Transverse colon (tissue), 4 donors: ENCODE measurements around the gene SLC25A17. TPM values are rescaled to one million over a fixed set of nuclear protein-coding genes. Genes with fewer than 3 reads are reported as not detected.
A peak's percentile ranks its signal among the peaks of the same experiment; 100 is the strongest.

ENCODE experiments used
- DNase-seq: peaks from one replicate; pipeline ENCODE4 v3.0.0-alpha.2; 2019
- H3K27ac ChIP-seq, 4 donors: fragments of 200-600 bp; sonication (generic); 2 replicates each; pipeline ENCODE4 v1.5.1; 2016 to 2018; ENCODE audit warnings: inconsistent platforms in 4 of 4
- H3K27me3 ChIP-seq: fragments of 200-600 bp; sonication (generic); 2 replicates; pipeline ENCODE4 v1.5.1; 2017; ENCODE audit warnings: inconsistent platforms
- H3K36me3 ChIP-seq, 4 donors: fragments of 200-600 bp; sonication (generic); 2 replicates each; pipeline ENCODE4 v1.5.1; 2017 to 2019; ENCODE audit warnings: inconsistent platforms in 4 of 4
- H3K4me1 ChIP-seq, 4 donors: fragments of 200-600 bp; sonication (generic); 2 replicates each; pipeline ENCODE4 v1.5.1; 2017 to 2020; ENCODE audit warnings: inconsistent platforms in 4 of 4
- H3K4me3 ChIP-seq, 4 donors: fragments of 200-600 bp; sonication (generic); 1 replicate in 1 of 4; 2 replicates in 3 of 4; pipeline versions ENCODE4 v1.5.1 to v1.6.1; 2017 to 2019; ENCODE audit warnings: inconsistent platforms in 4 of 4
- H3K9me3 ChIP-seq, 2 donors: fragments of 200-600 bp; sonication (generic); 2 replicates each; pipeline ENCODE4 v1.5.1; 2017 to 2019; ENCODE audit warnings: inconsistent platforms in 2 of 2
- CTCF ChIP-seq, 5 experiments: fragments of 200-600 bp in 3 of 5; fragments of 450-650 bp in 2 of 5; sonication (generic) in 3 of 5; IDR thresholded peaks; 1 replicate in 2 of 5; 2 replicates in 3 of 5; pipeline ENCODE4 v1.5.1; 2016 to 2017; ENCODE audit warnings: antibody characterized with exemption in 5 of 5, inconsistent platforms in 3 of 5, mild to moderate bottlenecking in 2 of 5, moderate library complexity in 1 of 5
- EP300 ChIP-seq: sonication (generic); formaldehyde crosslinking; IDR thresholded peaks from one replicate; pipeline ENCODE4 v1.6.1; 2017; ENCODE audit warnings: antibody characterized with exemption, low read depth
- POLR2A ChIP-seq: fragments of 450-650 bp; IDR thresholded peaks from one replicate; pipeline ENCODE4 v1.6.1; 2016; ENCODE audit warnings: antibody characterized with exemption, mild to moderate bottlenecking, moderate library complexity
- POLR2AphosphoS5 ChIP-seq, 3 donors: sonication (generic); formaldehyde crosslinking; IDR thresholded peaks; one replicate each; pipeline ENCODE4 v1.6.1; 2016; ENCODE audit warnings: antibody characterized with exemption in 3 of 3
- WGBS, 2 donors: methylation state at CpG; one replicate each; pipeline ENCODE4 v1.1.5; 2018; ENCODE audit warnings: low coverage in 1 of 2; 5-methylcytosine and 5-hydroxymethylcytosine counted together
- in situ Hi-C, 4 donors: fragments of 200-750 bp; cut with MboI; loops; one replicate each; pipeline versions ENCODE4 v1.15.0 to v1.15.1; 2017; ENCODE audit warnings: low sequenced_read_pairs in 3 of 4, low pct_ligation_motif_present in 1 of 4, low pct_unique_long_range_greater_than_20kb in 1 of 4
- intact Hi-C: fragments of 100-400 bp; cut with DNase I; formaldehyde crosslinking; loops from one replicate; pipeline ENCODE4 v1.15.1; 2023; ENCODE audit warnings: low total_unique reads
- total RNA-seq, 4 donors: library from RNA; depleted of rRNA; stranded (reverse); fragments of >200 nt; gene quantifications; one replicate each; pipeline ENCODE4 v1.1.0, GENCODE V29; 2016

The SLC25A17 gene
- total RNA-seq, 4 donors from 2014 or later = 8.0 to 20.2 (median 12.5) TPM

DNA sequence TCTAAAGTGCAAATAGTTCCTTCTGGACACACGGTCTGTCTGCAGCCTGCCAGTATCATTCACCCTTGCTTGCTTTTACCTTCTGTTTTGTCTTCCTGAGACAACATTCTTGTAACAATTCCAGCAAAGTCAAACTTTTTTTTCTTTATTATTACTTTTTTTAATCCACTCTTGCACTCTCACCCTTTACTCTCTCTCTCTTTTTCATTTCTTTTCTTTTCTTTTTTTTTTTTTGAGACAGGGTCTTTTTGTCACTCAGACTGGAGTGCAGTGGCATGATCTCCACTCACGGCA, 86.2 kb downstream of the SLC25A17 start:
- Histone ChIP-seq H3K4me3 (no peak overlapping the region), H3K27me3 (no peaks in the 10 kb centered on the region), H3K27ac (peak overlapping the region; percentile 64 to 79 (median 73)), H3K36me3 (no peaks in the 10 kb centered on the region), H3K4me1 (peaks cover 3 to 32% (median 12%) of the 10 kb centered on the region in 4 donors), H3K9me3 (no peaks in the 10 kb centered on the region)
- TF ChIP-seq CTCF (IDR thresholded peaks at IDR 0.05) (peak in 1 of 5 experiments; percentile 25), POLR2AphosphoS5 (IDR thresholded peaks at IDR 0.05) (no peak)
- no peak for DNase-seq
- in situ Hi-C loops (no loop called here), intact Hi-C loops (no loop called here)
- 19 to 50% methylated on average over 2 of the region's 2 CpGs for WGBS, 2 donors

DNA sequence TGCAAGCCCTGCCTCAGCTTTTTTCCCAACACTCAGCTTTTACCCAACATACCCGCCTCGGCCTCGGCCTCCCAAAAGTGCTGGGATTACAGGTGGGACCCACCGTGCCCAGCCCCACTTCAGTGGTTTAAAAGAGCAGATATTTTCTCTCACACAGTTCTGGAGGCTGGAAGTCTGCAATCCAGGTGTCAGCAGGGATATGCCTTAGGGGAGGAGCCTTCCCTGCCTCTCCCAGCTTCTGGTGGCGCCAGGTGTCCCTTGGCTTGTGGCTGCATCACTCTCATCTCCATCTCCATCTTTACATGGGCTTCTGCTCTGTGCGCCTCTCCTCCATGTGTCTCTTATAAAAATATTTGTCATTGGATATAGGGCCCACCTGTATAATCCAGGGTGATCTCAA, 89.9 kb downstream of the SLC25A17 start:
- intact Hi-C loops (no loop called here), in situ Hi-C loops (no loop called here)

DNA sequence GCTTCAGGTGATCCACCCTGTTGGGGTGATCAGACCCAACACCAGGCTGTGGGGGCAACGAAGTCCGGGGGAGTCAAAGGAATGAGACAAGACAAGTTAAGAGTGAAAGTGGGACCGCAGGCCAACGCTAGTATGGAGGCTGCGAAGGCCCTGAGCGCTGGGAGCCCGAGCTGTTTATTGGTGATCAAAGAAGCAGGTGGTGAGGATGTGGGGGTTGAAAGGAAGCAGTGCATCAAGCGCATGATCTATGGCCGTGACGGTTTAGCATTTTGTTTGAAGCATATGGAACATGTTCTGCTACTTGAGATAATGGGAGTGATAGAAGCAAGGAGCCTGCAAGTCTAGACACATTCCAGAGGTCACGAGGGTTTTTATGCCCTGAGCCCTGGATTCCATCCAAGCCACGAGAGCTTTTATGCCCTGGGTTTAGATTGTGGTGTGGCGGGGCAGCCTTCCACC, 90.4 kb downstream of the SLC25A17 start:
- WGBS, 2 donors = 42% methylated on average over 13 of the region's 13 CpGs; no CpG with 5 or more reads in 1 of the 2 donors
- in situ Hi-C loops = no loop called here
- peak; percentile 54 for DNase-seq

More for the DNA sequence above, 89.9 kb downstream of the SLC25A17 start:
- H3K4me1 ChIP-seq = peaks cover 3 to 36% (median 12%) of the 10 kb centered on the region in 4 donors
- no peak overlapping the region for H3K4me3 ChIP-seq
- no peaks in the 10 kb centered on the region for H3K36me3 ChIP-seq
- H3K27me3 ChIP-seq = no peaks in the 10 kb centered on the region
- no peak for DNase-seq
- no peak overlapping the region for H3K27ac ChIP-seq
- WGBS, 2 donors = 100% methylated on average over 1 to 6 of the region's 6 CpGs
- TF ChIP-seq CTCF (IDR thresholded peaks at IDR 0.05) = no peak
- TF ChIP-seq POLR2AphosphoS5 (IDR thresholded peaks at IDR 0.05) = no peak
- no peak for TF ChIP-seq POLR2A
- H3K9me3 ChIP-seq = no peaks in the 10 kb centered on the region

DNA sequence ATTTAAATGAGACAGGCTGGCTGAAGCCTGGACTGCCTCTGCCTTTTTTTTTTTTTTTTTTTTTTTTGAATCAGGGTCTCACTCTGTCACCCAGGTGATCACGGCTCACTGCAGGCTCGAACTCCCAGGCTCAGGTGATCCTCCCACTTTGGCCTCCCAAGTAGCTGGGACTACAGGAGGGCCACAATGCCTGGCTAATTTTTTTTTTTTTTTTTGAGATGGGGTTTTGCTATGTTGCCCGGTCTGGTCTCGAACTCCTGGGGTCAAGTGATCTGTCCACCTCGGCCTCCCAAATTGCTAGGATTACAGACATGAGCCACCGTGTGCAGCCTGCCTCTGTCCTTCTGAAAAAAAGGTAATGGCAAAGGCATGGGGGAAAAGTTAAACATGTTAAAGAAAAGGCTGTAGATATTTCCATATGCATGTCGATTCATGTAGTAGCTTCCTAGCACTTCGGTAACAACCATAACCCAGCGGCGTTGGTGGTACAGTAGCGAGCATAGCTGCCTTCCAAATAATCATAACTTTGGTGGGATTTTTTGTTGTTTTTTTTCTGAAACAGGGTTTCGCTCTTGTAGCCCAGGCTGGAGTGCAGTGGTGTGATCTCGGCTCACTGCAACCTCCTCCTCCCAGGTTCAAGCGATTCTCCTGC, 91.1 kb downstream of the SLC25A17 start:
- Histone ChIP-seq H3K27me3 (no peaks in the 10 kb centered on the region), H3K4me3 (no peak overlapping the region), H3K36me3 (no peaks in the 10 kb centered on the region), H3K9me3 (no peaks in the 10 kb centered on the region), H3K4me1 (peaks cover 3 to 32% (median 12%) of the 10 kb centered on the region in 4 donors), H3K27ac (no peak overlapping the region)
- in situ Hi-C loops (no loop called here), intact Hi-C loops (no loop called here)
- no peak for TF ChIP-seq EP300
- DNase-seq = no peak
- 93 to 95% methylated on average over 6 to 14 of the region's 14 CpGs for WGBS, 2 donors

More for the DNA sequence above, 90.4 kb downstream of the SLC25A17 start:
- Histone ChIP-seq H3K36me3 (no peaks in the 10 kb centered on the region), H3K4me3 (no peak overlapping the region), H3K27ac (no peak overlapping the region), H3K9me3 (no peaks in the 10 kb centered on the region), H3K27me3 (no peaks in the 10 kb centered on the region), H3K4me1 (peaks cover 3 to 36% (median 12%) of the 10 kb centered on the region in 4 donors)
- intact Hi-C loops = no loop called here
- no peak for TF ChIP-seq EP300
- no peak for TF ChIP-seq POLR2AphosphoS5 (IDR thresholded peaks at IDR 0.05)
- no peak for TF ChIP-seq POLR2A
- no peak for TF ChIP-seq CTCF (IDR thresholded peaks at IDR 0.05)
